Mammary epithelial cell (primary cell): Measurements from ENCODE around the gene CBX5.

Experiments used
- CTCF ChIP-seq, 2 donors: IDR thresholded peaks in 1 of 2; conservative IDR thresholded peaks in 1 of 2; 2 replicates each; pipeline ENCODE4 v1.5.1; 2011 to 2012; ENCODE audit warnings: inconsistent platforms in 2 of 2, low read length in 2 of 2, mild to moderate bottlenecking in 2 of 2, control low read depth in 1 of 2, low read depth in 1 of 2; ENCODE audit not compliant: insufficient read depth in 1 of 2; ENCODE audit errors: extremely low read depth in 1 of 2
- EZH2 ChIP-seq: IDR thresholded peaks from 2 replicates; pipeline ENCODE4 v1.6.1; 2012; ENCODE audit warnings: low read length, inconsistent platforms, borderline replicate concordance

DNA sequence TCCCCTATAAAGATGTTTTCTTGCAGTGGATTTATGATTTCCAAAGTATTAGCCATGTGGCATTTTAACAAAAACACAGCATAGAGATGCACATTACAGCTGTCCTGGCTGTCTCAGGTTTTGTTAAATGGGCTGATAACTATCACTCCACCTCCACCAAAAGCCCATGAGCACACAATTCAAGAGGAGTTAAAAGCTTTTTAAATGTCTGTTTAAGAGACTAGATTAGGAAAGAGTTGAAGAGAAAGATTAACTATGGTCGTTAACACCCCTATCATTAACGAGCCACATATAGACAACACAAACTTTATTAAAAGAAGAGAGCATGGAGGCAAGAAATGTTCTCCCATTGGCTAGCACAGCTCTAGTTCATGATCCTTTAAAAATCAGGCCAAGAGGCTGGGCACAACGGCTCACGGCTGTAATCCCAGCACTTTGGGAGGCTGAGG, 14.5 kb downstream of the CBX5 start:
- TF ChIP-seq CTCF (conservative IDR thresholded peaks at IDR 0.05 in 1 of 2, IDR thresholded peaks at IDR 0.05 in 1 of 2; ENCODE audit: extremely low read depth in 1 of 2, insufficient read depth in 1 of 2, low read depth in 1 of 2, low read length in 2 of 2) (no peak), EZH2 (no peak)
